ENCODE results near the gene KIRREL3.

The KIRREL3 gene

GRCh38 chr11:126431401-126432064 lies 569.0 kb downstream of the KIRREL3 start:
- DNase-seq: no peak

DNA sequence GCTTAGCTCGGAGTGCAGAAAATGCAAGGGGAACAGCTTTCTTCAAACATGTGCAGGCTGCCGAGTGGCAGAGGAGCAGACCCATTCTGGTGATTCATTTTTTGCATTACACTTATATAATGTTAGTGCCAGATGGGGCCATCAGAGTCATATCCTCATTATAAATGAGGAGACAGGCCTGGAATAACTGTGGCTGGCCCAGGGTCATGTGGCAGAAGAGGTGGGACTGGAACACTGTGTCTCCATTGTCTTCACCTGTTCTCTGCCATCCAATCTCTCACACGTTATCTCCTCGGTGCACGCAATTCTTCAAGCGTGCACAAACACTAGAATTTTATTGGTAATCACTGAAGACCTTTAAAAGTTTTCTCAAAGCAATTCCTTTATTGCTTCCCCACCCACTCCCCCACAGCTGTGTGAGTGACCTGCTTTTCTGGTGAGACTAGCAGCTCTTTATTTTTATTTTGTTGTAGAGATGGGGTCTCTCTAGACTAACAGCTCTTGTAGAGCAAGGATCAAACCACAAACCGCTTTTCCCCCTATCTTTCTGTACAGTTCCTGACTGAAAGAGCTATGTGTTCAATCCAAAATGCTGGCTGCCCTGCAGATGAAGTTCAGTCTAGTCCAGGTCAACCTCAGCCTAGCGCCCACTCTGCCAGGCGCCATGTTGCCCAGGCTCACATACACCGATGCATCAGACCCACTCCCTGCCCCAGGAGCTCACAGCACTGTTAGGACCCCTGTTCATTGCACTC lies 569.8 kb downstream of the KIRREL3 start:
- no peak for DNase-seq

- no peak for DNase-seq
These were observed 573.5 kb downstream of the KIRREL3 start for GRCh38 chr11:126426820-126427749.

DNA sequence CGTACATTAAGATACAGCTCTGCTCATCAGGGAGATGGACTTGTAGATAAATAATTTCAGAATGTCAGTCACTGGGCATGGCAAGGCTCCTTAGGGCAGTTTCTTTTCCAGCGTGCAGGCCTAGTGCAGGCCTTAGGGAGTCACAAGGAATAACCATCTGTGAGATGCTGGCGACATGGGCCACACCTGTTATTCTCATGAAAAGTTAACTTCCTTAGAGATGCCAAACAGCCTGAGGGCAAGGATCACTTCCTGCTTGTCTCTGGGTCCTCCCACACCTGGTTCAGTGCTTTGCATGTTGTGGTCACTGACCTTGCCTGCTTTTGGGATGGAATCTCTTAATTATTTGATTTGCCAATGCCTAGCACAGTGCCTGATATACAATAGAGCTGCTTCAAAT lies 574.5 kb downstream of the KIRREL3 start:
- DNase-seq: no peak

- no peak for DNase-seq
These were observed 576.0 kb downstream of the KIRREL3 start for GRCh38 chr11:126424471-126425039.

DNA sequence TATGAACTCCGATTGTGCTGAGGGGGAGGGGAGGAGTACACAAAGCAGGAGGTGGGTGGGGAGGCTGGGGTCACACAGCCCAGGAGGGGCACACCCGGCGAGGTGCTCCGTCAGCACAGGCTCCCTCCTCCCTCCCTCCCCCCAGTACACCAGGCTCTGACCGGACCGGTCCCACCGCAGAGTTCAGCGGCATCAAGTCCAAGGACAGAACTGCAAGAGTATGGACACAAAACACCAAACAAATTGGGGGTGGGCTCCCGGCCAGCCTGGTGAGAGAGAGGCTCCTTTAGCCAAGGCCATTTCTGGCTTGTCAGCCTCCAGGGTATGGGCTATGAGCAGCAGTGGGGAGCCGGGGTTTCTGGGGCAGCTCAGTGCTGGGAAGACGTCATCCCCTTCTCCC lies 576.8 kb downstream of the KIRREL3 start:
- DNase-seq: no peak

DNA sequence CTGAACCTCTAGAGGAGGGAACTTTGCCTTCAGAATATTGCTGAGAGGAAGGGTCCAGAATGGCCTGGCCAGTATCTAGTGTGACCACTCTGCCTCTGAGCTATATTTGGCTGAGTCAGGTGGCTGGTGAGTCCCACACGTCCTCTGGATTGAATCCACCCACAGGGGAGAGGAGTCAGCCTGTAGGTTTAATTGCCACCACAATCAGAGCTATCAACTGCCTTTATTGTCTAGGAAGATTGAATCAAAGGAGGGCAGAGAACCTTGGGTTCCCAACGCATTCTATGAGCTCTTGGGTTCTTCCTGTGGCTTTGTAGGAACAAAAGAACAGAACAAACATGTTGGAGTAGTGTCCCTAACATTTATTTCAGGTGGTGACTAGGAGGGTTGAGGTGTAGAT lies 577.4 kb downstream of the KIRREL3 start:
- DNase-seq: no peak

DNA sequence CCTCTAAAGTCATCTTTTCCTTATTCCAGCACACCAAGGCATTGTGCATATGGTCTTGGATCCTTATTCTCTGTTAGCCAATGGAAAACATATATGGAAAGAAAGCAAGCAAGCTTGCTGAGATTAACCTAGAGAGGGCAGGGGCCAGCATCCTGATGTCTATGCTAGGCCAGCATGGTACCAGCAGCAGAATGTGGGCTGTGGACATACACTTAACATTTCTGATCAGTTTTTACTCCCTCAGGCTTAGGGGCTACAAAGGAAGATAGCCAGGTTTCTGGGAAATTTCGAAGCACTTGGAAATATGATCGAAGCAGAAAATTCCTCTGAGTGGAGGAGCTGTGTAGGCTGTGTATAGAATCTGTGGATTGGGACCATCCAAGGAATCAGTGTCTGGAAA lies 578.1 kb downstream of the KIRREL3 start:
- no peak for DNase-seq

DNA sequence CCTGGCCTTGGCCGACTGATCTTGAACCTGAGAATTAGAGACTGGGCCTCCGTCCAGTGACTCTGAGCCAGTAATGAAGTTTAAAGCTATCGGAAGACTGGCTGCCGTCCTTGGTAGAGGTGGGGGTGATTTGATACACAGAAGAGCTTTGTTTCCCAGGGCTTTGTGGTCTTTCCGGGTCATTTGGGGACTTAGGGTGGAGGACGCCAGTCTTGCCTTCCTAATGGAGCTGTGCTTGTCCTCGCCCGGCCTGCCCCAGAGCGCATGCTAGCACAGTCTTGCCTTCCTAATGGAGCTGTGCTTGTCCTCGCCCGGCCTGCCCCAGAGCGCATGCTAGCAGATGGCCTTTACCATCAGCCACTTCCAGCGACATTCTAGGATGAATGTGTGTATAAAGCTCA lies 579.3 kb downstream of the KIRREL3 start:
- no peak for DNase-seq

DNA sequence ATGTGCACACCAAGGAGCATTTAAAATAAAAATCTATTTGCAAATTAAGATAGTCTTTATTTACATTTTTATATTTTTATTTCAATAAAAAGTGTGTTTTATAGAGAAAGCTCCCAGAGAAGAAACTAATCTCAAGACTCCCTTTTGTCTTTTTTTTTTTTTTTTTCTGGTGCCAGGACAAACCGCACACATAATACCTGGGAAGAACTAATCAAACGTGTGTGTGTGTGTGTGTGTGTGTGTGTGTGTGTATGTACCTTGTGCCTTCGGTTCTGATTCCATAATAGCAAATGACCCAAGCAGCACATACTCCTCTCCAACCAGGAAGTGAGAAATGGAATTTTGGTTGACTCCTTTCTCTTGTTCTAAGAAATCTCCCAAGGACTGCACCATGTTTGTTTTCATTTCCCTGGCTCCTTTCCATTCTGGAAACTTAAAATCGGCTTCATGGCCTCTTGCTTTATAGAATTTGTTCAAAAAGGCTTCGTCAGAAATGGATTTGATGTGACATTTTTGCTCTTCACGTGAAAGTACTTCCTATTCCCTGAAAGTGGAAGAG lies 579.8 kb downstream of the KIRREL3 start:
- no peak for DNase-seq

DNA sequence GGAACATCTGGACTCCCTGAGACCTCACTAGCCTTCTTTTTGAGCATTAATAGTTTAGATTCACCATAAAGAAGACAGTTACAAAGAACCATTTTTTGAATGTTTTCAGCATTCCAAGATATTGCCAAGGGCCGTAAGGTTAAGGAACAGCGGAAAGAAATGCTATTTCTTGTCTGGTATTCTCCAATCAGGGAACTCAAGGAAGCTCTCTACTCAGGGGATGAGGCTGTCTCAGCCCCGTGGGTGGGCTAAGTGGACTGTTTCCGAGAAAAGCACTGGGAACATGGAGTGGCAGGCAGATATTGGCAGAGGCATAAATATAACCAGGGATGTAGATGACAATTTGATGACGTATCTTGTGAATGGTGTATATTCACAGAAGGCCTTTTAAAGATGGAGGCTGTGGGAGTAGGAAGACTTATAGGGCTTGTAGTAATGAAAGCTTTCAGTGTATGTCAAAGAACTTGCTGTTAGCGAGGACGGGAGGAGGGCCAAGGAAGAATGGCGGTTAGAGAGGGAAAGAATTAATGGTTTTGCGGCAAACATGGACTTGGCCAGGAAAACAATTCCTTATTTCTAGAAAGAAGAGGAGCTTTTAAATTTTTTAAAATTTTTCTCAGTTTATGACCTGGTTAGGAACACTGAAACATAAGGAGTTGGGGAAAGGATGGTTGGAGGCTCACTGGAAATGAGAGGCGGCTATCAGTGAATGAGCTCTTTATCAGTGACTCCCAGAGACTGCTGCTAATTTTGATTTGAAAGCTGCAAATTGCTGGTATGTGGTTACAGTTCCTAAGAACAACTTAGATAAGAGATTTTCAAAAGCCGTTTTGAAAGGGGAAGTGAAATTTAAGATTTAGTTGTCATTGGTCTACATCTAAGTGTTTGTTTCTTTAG lies 580.5 kb downstream of the KIRREL3 start:
- peak; percentile 55 for DNase-seq

DNA sequence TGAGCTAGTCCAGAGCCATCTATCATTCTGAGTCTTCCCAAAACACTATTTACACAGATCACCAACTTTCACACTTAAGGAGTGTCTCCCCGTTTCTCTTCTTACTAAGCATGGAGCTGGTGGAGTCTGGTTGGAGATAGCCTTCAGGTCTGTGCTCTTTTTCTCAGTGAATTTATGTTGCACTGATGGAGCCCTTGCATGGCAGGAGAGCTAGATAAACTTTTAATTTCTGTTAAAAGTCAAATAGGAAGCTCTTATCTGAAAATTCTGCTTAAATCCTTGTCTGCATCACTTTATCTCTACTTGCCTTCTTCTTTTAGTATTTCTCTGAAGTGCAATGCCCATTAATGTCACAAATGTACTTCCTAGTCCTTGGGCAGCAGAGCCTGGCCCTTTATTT lies 581.7 kb downstream of the KIRREL3 start:
- no peak for DNase-seq

- DNase-seq: no peak
These were observed 583.3 kb downstream of the KIRREL3 start for GRCh38 chr11:126417091-126417862.

DNA sequence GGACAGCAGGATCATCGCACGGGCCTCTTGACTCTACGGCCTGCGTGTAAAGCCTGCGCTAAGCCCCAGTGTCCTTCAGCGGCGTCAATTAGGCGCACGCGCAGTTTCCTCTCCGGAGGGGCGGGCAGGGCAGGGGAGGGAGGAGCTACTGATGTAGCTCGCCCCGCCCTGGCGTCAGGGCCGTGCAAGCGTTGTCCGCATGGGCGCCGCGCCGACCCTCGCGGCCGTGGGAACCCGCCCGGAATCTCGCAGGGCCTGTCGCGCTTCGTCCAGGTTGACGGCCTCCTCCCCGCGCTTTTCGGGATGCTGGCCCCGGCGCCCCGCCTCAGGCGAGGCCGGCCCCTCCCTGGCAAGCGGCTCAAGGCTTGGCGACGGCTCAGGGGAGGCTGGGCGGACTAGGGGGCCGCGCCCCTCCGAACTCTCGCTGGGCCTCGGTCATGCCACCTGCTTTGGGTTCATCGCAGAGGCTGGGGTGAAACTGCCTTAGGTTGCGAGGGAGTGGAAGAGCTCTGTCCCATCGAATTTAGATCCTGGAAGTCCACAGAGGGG lies 584.0 kb downstream of the KIRREL3 start:
- DNase-seq: peak; percentile 65

- no peak for DNase-seq
These were observed 584.7 kb downstream of the KIRREL3 start for GRCh38 chr11:126415669-126416420.

DNA sequence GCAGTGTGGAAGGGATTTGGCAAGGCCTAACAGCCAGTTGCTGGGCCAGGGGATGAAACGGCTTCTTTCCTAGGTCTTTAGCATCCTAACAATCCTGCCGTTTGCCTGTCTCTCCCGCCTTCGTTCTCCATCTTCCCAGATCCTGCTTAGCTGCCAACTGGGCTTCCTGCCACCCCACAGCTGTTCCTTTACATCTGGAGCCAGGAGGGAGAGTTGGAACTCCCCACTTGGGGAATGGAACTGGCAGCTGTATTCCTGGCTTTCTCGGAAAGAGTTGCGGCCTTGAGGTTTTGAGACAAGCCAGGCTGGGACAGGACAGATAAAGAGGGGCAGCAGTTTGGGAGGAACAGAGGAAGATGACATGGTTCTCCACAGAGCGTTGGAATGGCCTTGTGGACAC lies 585.4 kb downstream of the KIRREL3 start:
- no peak for DNase-seq

DNA sequence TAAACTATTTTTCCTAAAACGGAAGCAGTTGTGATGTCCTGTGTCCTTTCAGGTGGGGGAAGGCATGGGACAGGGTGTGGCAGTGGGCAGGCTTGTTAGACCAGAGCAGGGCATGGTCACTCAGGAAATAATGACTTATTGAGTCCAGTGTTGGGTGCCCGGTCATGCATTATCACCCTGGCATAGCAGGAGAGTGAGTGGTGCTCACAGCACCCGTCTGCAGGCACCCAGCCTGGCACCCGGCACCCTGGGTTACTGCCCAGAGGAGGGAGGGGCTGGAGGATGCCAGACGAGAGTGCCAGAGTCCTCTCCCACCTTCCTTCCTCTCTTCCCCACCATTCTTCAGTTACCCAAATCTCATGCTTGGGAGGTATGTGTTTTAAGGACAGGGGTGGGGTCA lies 586.0 kb downstream of the KIRREL3 start:
- DNase-seq: no peak

DNA sequence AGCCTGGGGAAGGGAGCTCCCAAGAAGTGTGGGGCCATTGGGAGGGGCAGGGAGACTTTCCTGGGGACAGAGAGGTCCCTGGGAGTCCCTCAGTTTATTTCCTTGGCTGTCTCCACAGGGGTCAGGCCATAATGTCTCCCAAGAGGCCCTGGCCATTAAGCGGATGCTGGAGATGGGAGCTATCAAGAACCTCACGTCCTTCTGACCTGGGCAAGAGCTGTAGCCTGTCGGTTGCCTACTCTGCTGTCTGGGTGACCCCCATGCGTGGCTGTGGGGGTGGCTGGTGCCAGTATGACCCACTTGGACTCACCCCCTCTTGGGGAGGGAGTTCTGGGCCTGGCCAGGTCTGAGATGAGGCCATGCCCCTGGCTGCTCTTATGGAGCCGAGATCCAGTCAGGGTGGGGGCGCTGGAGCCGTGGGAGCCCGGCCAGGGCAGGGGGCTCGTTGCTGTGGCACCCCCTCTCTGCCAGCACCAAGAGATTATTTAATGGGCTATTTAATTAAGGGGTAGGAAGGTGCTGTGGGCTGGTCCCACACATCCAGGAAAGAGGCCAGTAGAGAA lies 586.6 kb downstream of the KIRREL3 start:
- no peak for DNase-seq

DNA sequence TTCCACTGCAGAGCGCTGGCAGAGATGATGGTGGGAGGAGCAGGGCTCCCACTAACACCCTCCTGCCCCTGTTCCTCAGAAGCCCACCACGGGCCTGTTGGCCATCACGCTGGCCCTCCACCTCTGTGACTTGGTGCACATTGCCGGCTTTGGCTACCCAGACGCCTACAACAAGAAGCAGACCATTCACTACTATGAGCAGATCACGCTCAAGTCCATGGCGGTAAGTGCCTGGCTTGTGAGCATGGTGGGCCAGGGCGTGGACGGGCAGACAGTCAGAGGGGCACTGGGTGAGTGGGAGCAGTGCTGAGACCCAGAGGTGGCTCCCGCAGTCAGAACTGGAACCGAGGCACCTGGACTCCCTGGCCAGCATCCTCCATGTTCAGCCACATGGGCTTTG lies 587.1 kb downstream of the KIRREL3 start:
- no peak for DNase-seq

DNA sequence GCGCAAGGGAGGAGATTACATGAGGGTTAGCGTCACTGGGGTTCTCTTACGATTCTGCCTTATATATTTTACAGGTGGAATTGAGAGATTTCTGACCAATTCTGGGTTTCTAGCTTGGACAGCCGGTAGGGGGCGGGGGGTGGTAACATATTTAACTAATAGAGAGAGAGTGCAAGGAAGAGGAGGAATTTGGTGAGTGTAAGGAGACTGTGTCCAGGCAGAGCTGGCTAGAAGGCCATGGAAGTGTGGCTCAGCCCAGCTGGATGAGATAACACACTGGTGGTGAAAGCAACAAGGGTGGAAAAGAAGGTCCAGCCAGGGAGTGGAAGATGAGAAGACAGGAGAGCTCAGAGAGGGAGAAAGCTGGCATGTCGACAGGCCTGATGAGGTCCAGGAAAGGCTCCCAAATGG lies 588.6 kb downstream of the KIRREL3 start:
- peak; percentile 32 for DNase-seq
